WTC11 (cell line): Measurements from ENCODE around the gene CCM2L.

ENCODE experiments used
- CBFB ChIP-seq: sonication (generic); formaldehyde crosslinking; IDR thresholded peaks from 2 replicates; pipeline ENCODE4 v1.8.1; 2022; ENCODE audit warnings: mild to moderate bottlenecking, low read depth, missing genetic modification reagents
- CTCF ChIP-seq: fragments of 200-600 bp; IDR thresholded peaks from 2 replicates; pipeline ENCODE4 v1.8.0; 2022; ENCODE audit warnings: antibody characterized with exemption
- IRF1 ChIP-seq: sonication (generic); formaldehyde crosslinking; IDR thresholded peaks from 2 replicates; pipeline ENCODE4 v1.8.0; 2023; ENCODE audit warnings: missing genetic modification reagents
- IRF2 ChIP-seq: sonication (generic); formaldehyde crosslinking; IDR thresholded peaks from 2 replicates; pipeline ENCODE4 v1.8.0; 2022; ENCODE audit warnings: low read depth, missing genetic modification reagents, borderline replicate concordance
- PRRX2 ChIP-seq: fragments of 250-450 bp; sonication (Bioruptor Pico); IDR thresholded peaks from 2 replicates; pipeline ENCODE4 v1.8.0; 2021; ENCODE audit warnings: mild to moderate bottlenecking
- TCF7 ChIP-seq: sonication (generic); formaldehyde crosslinking; IDR thresholded peaks from 2 replicates; pipeline ENCODE4 v1.8.0; 2022; ENCODE audit warnings: mild to moderate bottlenecking, low read depth, missing genetic modification reagents, moderate library complexity
- TEAD1 ChIP-seq: sonication (generic); formaldehyde crosslinking; IDR thresholded peaks from 2 replicates; pipeline ENCODE4 v1.8.0; 2022; ENCODE audit warnings: mild to moderate bottlenecking, missing genetic modification reagents
- ZBTB21 ChIP-seq: sonication (generic); formaldehyde crosslinking; IDR thresholded peaks from 2 replicates; pipeline ENCODE4 v1.8.1; 2023; ENCODE audit warnings: mild to moderate bottlenecking, missing genetic modification reagents, borderline replicate concordance
- ZNF263 ChIP-seq: sonication (generic); formaldehyde crosslinking; IDR thresholded peaks from 2 replicates; pipeline ENCODE4 v1.8.1; 2022; ENCODE audit warnings: low read depth, mild to moderate bottlenecking, moderate library complexity, missing genetic modification reagents
- TF ChIP-seq, protein P1 (sequence below): fragments of 250-450 bp; sonication (Bioruptor Pico); IDR thresholded peaks from 2 replicates; pipeline ENCODE4 v1.9.0; 2021; ENCODE audit warnings: mild to moderate bottlenecking, borderline replicate concordance
- TF ChIP-seq, protein P2 (sequence below): sonication (generic); formaldehyde crosslinking; IDR thresholded peaks from 2 replicates; pipeline ENCODE4 v1.8.1; 2023; ENCODE audit warnings: mild to moderate bottlenecking, missing genetic modification reagents, moderate library complexity
- TF ChIP-seq, protein P3 (sequence below): sonication (generic); formaldehyde crosslinking; IDR thresholded peaks from 2 replicates; pipeline ENCODE4 v1.8.1; 2022; ENCODE audit warnings: low read depth, missing genetic modification reagents, borderline replicate concordance
- TF ChIP-seq, protein P4 (sequence below): sonication (generic); formaldehyde crosslinking; conservative IDR thresholded peaks from 2 replicates; pipeline ENCODE4 v1.8.1; 2022; ENCODE audit warnings: mild to moderate bottlenecking, missing genetic modification reagents

- TF ChIP-seq ZBTB21 (CRISPR knock-in tag) (no peak), ZNF263 (CRISPR knock-in tag) (no peak), CTCF (no peak), TCF7 (CRISPR knock-in tag) (no peak), TEAD1 (CRISPR knock-in tag) (no peak), IRF2 (CRISPR knock-in tag) (no peak), CBFB (CRISPR knock-in tag) (no peak), PRRX2 (CRISPR knock-in tag) (no peak), IRF1 (no peak)
- TF ChIP-seq, protein P1, sequence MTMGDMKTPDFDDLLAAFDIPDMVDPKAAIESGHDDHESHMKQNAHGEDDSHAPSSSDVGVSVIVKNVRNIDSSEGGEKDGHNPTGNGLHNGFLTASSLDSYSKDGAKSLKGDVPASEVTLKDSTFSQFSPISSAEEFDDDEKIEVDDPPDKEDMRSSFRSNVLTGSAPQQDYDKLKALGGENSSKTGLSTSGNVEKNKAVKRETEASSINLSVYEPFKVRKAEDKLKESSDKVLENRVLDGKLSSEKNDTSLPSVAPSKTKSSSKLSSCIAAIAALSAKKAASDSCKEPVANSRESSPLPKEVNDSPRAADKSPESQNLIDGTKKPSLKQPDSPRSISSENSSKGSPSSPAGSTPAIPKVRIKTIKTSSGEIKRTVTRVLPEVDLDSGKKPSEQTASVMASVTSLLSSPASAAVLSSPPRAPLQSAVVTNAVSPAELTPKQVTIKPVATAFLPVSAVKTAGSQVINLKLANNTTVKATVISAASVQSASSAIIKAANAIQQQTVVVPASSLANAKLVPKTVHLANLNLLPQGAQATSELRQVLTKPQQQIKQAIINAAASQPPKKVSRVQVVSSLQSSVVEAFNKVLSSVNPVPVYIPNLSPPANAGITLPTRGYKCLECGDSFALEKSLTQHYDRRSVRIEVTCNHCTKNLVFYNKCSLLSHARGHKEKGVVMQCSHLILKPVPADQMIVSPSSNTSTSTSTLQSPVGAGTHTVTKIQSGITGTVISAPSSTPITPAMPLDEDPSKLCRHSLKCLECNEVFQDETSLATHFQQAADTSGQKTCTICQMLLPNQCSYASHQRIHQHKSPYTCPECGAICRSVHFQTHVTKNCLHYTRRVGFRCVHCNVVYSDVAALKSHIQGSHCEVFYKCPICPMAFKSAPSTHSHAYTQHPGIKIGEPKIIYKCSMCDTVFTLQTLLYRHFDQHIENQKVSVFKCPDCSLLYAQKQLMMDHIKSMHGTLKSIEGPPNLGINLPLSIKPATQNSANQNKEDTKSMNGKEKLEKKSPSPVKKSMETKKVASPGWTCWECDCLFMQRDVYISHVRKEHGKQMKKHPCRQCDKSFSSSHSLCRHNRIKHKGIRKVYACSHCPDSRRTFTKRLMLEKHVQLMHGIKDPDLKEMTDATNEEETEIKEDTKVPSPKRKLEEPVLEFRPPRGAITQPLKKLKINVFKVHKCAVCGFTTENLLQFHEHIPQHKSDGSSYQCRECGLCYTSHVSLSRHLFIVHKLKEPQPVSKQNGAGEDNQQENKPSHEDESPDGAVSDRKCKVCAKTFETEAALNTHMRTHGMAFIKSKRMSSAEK (CRISPR knock-in tag), result no peak
- TF ChIP-seq, protein P2, sequence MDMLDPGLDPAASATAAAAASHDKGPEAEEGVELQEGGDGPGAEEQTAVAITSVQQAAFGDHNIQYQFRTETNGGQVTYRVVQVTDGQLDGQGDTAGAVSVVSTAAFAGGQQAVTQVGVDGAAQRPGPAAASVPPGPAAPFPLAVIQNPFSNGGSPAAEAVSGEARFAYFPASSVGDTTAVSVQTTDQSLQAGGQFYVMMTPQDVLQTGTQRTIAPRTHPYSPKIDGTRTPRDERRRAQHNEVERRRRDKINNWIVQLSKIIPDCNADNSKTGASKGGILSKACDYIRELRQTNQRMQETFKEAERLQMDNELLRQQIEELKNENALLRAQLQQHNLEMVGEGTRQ, result no peak
- TF ChIP-seq, protein P3, sequence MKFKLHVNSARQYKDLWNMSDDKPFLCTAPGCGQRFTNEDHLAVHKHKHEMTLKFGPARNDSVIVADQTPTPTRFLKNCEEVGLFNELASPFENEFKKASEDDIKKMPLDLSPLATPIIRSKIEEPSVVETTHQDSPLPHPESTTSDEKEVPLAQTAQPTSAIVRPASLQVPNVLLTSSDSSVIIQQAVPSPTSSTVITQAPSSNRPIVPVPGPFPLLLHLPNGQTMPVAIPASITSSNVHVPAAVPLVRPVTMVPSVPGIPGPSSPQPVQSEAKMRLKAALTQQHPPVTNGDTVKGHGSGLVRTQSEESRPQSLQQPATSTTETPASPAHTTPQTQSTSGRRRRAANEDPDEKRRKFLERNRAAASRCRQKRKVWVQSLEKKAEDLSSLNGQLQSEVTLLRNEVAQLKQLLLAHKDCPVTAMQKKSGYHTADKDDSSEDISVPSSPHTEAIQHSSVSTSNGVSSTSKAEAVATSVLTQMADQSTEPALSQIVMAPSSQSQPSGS (CRISPR knock-in tag), result no peak
- TF ChIP-seq, protein P4, sequence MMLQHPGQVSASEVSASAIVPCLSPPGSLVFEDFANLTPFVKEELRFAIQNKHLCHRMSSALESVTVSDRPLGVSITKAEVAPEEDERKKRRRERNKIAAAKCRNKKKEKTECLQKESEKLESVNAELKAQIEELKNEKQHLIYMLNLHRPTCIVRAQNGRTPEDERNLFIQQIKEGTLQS, result no peak
Observed at GRCh38 chr20:31996996-31997395, 13.2 kb upstream of the CCM2L start.
